WTC11 (cell line): ENCODE measurements around the gene TSC22D3. TPM values are rescaled to one million over a fixed set of nuclear protein-coding genes. Genes with fewer than 3 reads are reported as not detected.

Source experiments
- ATAC-seq: fragments of 200-7000 bp; cut with Tn5 transposase; 2 replicates; pipeline ENCODE4 v1.10.0; 2021; ENCODE audit warnings: mild to moderate bottlenecking, moderate library complexity
- CTCF ChIA-PET: fragments of 300-600 bp; sonication (Branson Sonifier 250); formaldehyde crosslinking; loops from one replicate; lab custom pipeline; 2021; ENCODE audit warnings: antibody characterized with exemption; lab: Charles Lee
- POLR2A ChIA-PET: fragments of 350-600 bp; sonication (Branson Sonifier 250); formaldehyde crosslinking; loops from one replicate; lab custom pipeline; 2021; ENCODE audit warnings: antibody characterized with exemption; lab: Charles Lee
- DNase-seq: peaks from one replicate; pipeline ENCODE4 v3.0.0; 2021; ENCODE audit warnings: low spot score
- H3K27ac Mint-ChIP-seq: 2 replicates; pipeline ENCODE4 v1.8.0; 2021; ENCODE audit warnings: mixed read lengths
- H3K27me3 Mint-ChIP-seq: 2 replicates; pipeline ENCODE4 v1.8.0; 2021; ENCODE audit warnings: low read depth, mild to moderate bottlenecking, moderate library complexity, mixed read lengths
- H3K36me3 Mint-ChIP-seq: 2 replicates; pipeline ENCODE4 v1.8.0; 2021; ENCODE audit warnings: mixed read lengths
- H3K4me1 Mint-ChIP-seq: 2 replicates; pipeline ENCODE4 v1.8.0; 2022; ENCODE audit warnings: mixed read lengths
- H3K4me3 Mint-ChIP-seq: 2 replicates; pipeline ENCODE4 v1.8.0; 2021; ENCODE audit warnings: mild to moderate bottlenecking, moderate library complexity, mixed read lengths
- H3K9me3 Mint-ChIP-seq: 2 replicates; pipeline ENCODE4 v1.8.0; 2021; ENCODE audit warnings: mixed read lengths
- ARID4B ChIP-seq: sonication (generic); formaldehyde crosslinking; IDR thresholded peaks from 2 replicates; pipeline ENCODE4 v1.8.0; 2023; ENCODE audit warnings: missing genetic modification reagents, mild to moderate bottlenecking, borderline replicate concordance
- ATF1 ChIP-seq: sonication (generic); formaldehyde crosslinking; IDR thresholded peaks from 2 replicates; pipeline ENCODE4 v1.8.1; 2023; ENCODE audit warnings: mild to moderate bottlenecking, moderate library complexity, missing genetic modification reagents
- ELF4 ChIP-seq: sonication (generic); formaldehyde crosslinking; IDR thresholded peaks from 2 replicates; pipeline ENCODE4 v1.8.1; 2022; ENCODE audit warnings: low read depth, mild to moderate bottlenecking, moderate library complexity, missing genetic modification reagents
- ESRRA ChIP-seq: sonication (generic); formaldehyde crosslinking; IDR thresholded peaks from 2 replicates; pipeline ENCODE4 v1.8.1; 2022; ENCODE audit warnings: mild to moderate bottlenecking, missing genetic modification reagents, borderline replicate concordance
- FOXJ3 ChIP-seq: sonication (generic); formaldehyde crosslinking; IDR thresholded peaks from 2 replicates; pipeline ENCODE4 v1.9.0; 2021; ENCODE audit warnings: missing genetic modification reagents, mild to moderate bottlenecking, borderline replicate concordance
- FOXK1 ChIP-seq: sonication (generic); formaldehyde crosslinking; IDR thresholded peaks from 2 replicates; pipeline ENCODE4 v1.8.0; 2022; ENCODE audit warnings: mild to moderate bottlenecking, moderate library complexity, missing genetic modification reagents
- GRHL2 ChIP-seq: fragments of 250-450 bp; sonication (Bioruptor Pico); IDR thresholded peaks from 2 replicates; pipeline ENCODE4 v1.8.0; 2022; ENCODE audit warnings: mild to moderate bottlenecking, moderate library complexity; ENCODE audit not compliant: insufficient replicate concordance, severe bottlenecking
- GTF2I ChIP-seq: fragments of 250-450 bp; sonication (Bioruptor Pico); conservative IDR thresholded peaks from 2 replicates; pipeline ENCODE4 v1.4.0; 2021; ENCODE audit warnings: mild to moderate bottlenecking
- HMGA2 ChIP-seq: fragments of 250-450 bp; sonication (Bioruptor Pico); IDR thresholded peaks from 2 replicates; pipeline ENCODE4 v1.4.0; 2021; ENCODE audit warnings: mild to moderate bottlenecking, moderate library complexity
- HMGXB4 ChIP-seq: sonication (generic); formaldehyde crosslinking; IDR thresholded peaks from 2 replicates; pipeline ENCODE4 v1.8.1; 2023; ENCODE audit warnings: mild to moderate bottlenecking, moderate library complexity, missing genetic modification reagents
- JUN ChIP-seq: sonication (generic); formaldehyde crosslinking; IDR thresholded peaks from 2 replicates; pipeline ENCODE4 v1.8.0; 2023; ENCODE audit warnings: mild to moderate bottlenecking, missing genetic modification reagents
- KAT7 ChIP-seq: sonication (generic); formaldehyde crosslinking; IDR thresholded peaks from 2 replicates; pipeline ENCODE4 v1.8.1; 2023; ENCODE audit warnings: missing genetic modification reagents, mild to moderate bottlenecking, borderline replicate concordance
- MXD4 ChIP-seq: fragments of 250-450 bp; sonication (Bioruptor Pico); IDR thresholded peaks from 2 replicates; pipeline ENCODE4 v1.8.0; 2021; ENCODE audit warnings: mild to moderate bottlenecking, moderate library complexity, borderline replicate concordance
- TP53 ChIP-seq: sonication (generic); formaldehyde crosslinking; IDR thresholded peaks from 2 replicates; pipeline ENCODE4 v1.8.1; 2023; ENCODE audit warnings: mild to moderate bottlenecking, missing genetic modification reagents
- ZBTB21 ChIP-seq: sonication (generic); formaldehyde crosslinking; IDR thresholded peaks from 2 replicates; pipeline ENCODE4 v1.8.1; 2023; ENCODE audit warnings: mild to moderate bottlenecking, missing genetic modification reagents, borderline replicate concordance
- ZNF423 ChIP-seq: fragments of 250-450 bp; sonication (Bioruptor Pico); IDR thresholded peaks from 2 replicates; pipeline ENCODE4 v2.1.2; 2022; ENCODE audit warnings: mild to moderate bottlenecking, moderate library complexity
- ZNF671 ChIP-seq: fragments of 250-450 bp; sonication (Bioruptor Pico); IDR thresholded peaks from 2 replicates; pipeline ENCODE4 v1.8.0; 2021; ENCODE audit warnings: mild to moderate bottlenecking
- ZSCAN18 ChIP-seq: fragments of 250-450 bp; sonication (Bioruptor Pico); IDR thresholded peaks from 2 replicates; pipeline ENCODE4 v2.1.2; 2022; ENCODE audit warnings: mild to moderate bottlenecking, moderate library complexity
- total RNA-seq: library from RNA; stranded (reverse); gene quantifications from 3 replicates; pipeline ENCODE4 v1.2.3, GENCODE V29; 2021
- TF ChIP-seq, protein P1 (sequence below): fragments of 250-450 bp; sonication (Bioruptor Pico); IDR thresholded peaks from 2 replicates; pipeline ENCODE4 v1.9.0; 2021; ENCODE audit warnings: mild to moderate bottlenecking

TSC22D3 gene
- total RNA-seq, 1 experiment from 2014 or later, result 15.7 TPM

GRCh38 chrX:107729558-107730297 lies 45.9 kb downstream of the TSC22D3 start:
- H3K36me3 Mint-ChIP-seq, result no peaks in the 10 kb centered on the region
- H3K27ac Mint-ChIP-seq, result no peak overlapping the region
- ATAC-seq (peak; percentile 53), DNase-seq (peak; percentile 24)
- CTCF ChIA-PET, result interaction anchor here (1.0 to 4.2 kb wide), 11 partner anchors 12 to 75 kb away, joined by 3 to 49 read pairs (median 5); partner anchors contain the start of genes NCBP2L and TSC22D3
- peaks cover 54% of the 10 kb centered on the region for H3K4me1 Mint-ChIP-seq
- no peaks in the 10 kb centered on the region for H3K27me3 Mint-ChIP-seq
- no peaks in the 10 kb centered on the region for H3K9me3 Mint-ChIP-seq
- POLR2A ChIA-PET, result interaction anchor here (0.7 to 2.6 kb wide), 4 partner anchors 12 to 56 kb away, joined by 3 to 10 read pairs (median 3); partner anchors contain the start of gene NCBP2L
- TF ChIP-seq, protein P1, sequence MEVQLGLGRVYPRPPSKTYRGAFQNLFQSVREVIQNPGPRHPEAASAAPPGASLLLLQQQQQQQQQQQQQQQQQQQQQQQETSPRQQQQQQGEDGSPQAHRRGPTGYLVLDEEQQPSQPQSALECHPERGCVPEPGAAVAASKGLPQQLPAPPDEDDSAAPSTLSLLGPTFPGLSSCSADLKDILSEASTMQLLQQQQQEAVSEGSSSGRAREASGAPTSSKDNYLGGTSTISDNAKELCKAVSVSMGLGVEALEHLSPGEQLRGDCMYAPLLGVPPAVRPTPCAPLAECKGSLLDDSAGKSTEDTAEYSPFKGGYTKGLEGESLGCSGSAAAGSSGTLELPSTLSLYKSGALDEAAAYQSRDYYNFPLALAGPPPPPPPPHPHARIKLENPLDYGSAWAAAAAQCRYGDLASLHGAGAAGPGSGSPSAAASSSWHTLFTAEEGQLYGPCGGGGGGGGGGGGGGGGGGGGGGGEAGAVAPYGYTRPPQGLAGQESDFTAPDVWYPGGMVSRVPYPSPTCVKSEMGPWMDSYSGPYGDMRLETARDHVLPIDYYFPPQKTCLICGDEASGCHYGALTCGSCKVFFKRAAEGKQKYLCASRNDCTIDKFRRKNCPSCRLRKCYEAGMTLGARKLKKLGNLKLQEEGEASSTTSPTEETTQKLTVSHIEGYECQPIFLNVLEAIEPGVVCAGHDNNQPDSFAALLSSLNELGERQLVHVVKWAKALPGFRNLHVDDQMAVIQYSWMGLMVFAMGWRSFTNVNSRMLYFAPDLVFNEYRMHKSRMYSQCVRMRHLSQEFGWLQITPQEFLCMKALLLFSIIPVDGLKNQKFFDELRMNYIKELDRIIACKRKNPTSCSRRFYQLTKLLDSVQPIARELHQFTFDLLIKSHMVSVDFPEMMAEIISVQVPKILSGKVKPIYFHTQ (CRISPR knock-in tag), result no peak
- TF ChIP-seq ZNF671 (CRISPR knock-in tag) (no peak), ZBTB21 (CRISPR knock-in tag) (no peak), ATF1 (CRISPR knock-in tag) (no peak), ZNF423 (CRISPR knock-in tag) (no peak), ZSCAN18 (no peak), GTF2I (CRISPR knock-in tag) (0 out of 2 replicates have a peak, but pooled peaks have one; percentile 37), ELF4 (CRISPR knock-in tag) (no peak)
- H3K4me3 Mint-ChIP-seq, result no peak overlapping the region

DNA sequence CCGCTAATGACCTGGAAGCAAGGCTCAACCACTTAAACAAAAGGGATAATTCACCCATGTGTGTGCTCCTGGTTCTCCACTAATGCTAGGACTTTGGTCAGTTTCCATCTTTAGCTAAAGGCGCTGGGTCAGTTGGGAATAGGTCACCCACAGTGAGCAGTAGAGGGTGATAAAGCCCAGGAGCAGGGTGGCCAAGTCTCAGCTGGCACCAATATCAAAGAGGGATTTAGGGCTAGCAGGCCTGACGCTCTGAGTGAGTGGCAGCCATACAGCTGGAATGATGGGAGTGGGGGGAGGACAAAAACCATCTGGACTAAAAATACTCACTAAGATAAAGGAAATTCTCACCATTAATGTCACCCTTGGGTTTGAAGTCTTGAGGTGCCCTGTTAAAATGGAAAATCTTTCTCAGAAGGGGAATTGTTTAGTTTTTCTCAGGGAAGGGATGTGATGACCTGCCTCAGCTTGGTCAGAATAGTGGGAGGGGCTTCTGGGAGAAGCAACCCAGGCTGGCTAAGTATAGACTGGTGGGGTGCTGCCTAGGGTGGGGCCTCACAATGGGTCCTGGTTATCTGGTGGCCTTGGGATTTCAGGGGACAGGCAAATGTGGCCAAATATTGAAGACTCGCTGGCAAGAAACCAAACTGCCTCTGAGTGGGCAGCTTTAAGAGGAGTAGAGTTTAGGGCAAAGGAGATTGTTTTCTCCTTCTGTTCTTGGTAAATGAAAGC lies 47.1 kb downstream of the TSC22D3 start:
- ATAC-seq, result no peak
- no peaks in the 10 kb centered on the region for H3K36me3 Mint-ChIP-seq
- H3K27ac Mint-ChIP-seq, result no peak overlapping the region
- H3K27me3 Mint-ChIP-seq, result no peaks in the 10 kb centered on the region
- no peak overlapping the region for H3K4me3 Mint-ChIP-seq
- CTCF ChIA-PET, result interaction anchor here (1.1 to 4.2 kb wide), 9 partner anchors 11 to 74 kb away, joined by 4 to 49 read pairs (median 6); partner anchors contain the start of genes NCBP2L and TSC22D3
- TF ChIP-seq GRHL2 (CRISPR knock-in tag) (no peak), KAT7 (no peak), JUN (CRISPR knock-in tag) (no peak), MXD4 (CRISPR knock-in tag) (no peak), TP53 (CRISPR knock-in tag) (no peak), FOXK1 (CRISPR knock-in tag) (no peak), ESRRA (no peak), HMGXB4 (CRISPR knock-in tag) (no peak), FOXJ3 (no peak), HMGA2 (CRISPR knock-in tag) (no peak), ELF4 (CRISPR knock-in tag) (no peak), ARID4B (CRISPR knock-in tag) (no peak)
- TF ChIP-seq, all 79 proteins: peak for 0
- POLR2A ChIA-PET, result interaction anchor here (0.5 to 2.6 kb wide), 3 partner anchors 12 to 55 kb away, joined by 3 to 10 read pairs (median 3); no protein-coding TSS in a partner anchor
- no peak for DNase-seq
- Mint-ChIP-seq H3K9me3 (no peaks in the 10 kb centered on the region), H3K4me1 (peaks cover 54% of the 10 kb centered on the region)
